Activated CD8-positive, alpha-beta memory T cell treated with anti-CD3 and anti-CD28 coated beads, Interleukin-2, amount 50 U/mL, for 48 hours (primary cell): ENCODE results near the gene CST4.
"Not testable (repeated sequence)": the region's sequence is repeated elsewhere in the genome, so short reads cannot be mapped to it uniquely, and the experiment has no call there.

Source experiments
- DNase-seq: peaks from one replicate; pipeline ENCODE4 v3.0.0-alpha.2; 2020

The CST4 gene

GRCh38 chr20:23686046-23686750 is 2.6 kb downstream of the CST4 start:
- no peak for DNase-seq

GRCh38 chr20:23685529-23685896 is 3.3 kb downstream of the CST4 start:
- DNase-seq, result not testable (repeated sequence)

DNA sequence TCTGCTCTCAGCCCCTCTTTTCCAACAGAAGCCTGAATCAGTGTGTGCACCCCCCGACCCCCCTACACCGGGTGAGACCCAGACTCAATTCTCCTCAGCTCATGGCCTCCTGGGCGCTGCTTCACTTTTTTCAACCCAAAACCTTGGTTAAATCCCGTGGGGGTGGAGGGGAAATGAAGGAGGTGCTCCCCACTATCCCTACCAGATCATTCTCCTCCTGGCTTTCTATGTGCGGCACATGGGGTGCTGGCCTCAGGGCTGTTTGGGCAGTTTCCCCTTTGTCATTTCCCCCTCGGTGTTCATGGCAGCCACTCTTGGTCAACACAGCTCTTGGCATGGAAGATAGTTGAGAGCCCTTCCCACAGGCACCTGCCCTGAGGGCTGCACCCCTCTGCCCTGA is 4.6 kb downstream of the CST4 start:
- no peak for DNase-seq

DNA sequence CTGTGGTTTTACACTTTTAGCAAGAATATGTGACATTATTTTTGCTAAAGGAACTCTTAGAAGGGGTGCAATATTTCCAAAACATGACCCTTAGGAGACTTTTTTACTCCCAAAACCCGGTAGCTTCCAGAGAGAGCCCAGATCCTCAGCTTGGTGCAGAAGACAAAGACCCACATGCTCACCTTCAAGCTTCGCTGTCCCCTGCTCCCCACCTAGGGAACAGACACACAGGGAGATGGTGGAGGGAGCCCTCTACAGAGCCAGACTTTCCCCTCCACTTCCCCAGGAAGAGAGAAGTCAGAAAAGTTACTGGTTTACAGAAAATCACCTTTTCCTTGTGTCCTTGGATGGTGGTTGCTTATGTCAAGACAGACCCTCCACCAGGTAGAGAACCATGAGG is 5.0 kb downstream of the CST4 start:
- DNase-seq, result no peak

- no peak for DNase-seq
Measured at GRCh38 chr20:23683281-23683680, 5.6 kb downstream of the CST4 start.

DNA sequence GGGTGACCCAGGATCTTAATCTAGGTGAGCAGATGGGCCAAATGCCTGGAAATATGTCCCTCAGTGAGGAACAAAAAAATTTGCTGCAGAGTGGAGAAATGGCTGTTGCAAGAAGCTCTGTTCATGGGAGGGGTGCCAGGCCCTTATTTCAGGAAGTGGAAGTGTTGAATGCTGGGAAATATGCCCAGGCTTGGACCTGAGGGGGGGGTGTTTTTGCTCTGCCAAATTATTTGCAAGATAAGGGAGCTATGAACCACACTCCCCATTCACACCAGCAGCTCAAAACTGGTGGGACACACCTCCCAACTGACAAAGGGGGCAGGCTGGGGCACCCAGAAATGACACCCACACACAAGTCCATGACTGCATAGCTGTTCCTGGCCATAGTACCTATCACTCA is 8.7 kb downstream of the CST4 start:
- DNase-seq, result no peak

- DNase-seq, result no peak
Measured at GRCh38 chr20:23679133-23680092, 9.4 kb downstream of the CST4 start.

- DNase-seq, result no peak
Measured at GRCh38 chr20:23673209-23673608, 15.6 kb downstream of the CST4 start.

- DNase-seq, result no peak
Measured at GRCh38 chr20:23672158-23672557, 16.7 kb downstream of the CST4 start.

- no peak for DNase-seq
Measured at GRCh38 chr20:23671479-23671878, 17.4 kb downstream of the CST4 start.

DNA sequence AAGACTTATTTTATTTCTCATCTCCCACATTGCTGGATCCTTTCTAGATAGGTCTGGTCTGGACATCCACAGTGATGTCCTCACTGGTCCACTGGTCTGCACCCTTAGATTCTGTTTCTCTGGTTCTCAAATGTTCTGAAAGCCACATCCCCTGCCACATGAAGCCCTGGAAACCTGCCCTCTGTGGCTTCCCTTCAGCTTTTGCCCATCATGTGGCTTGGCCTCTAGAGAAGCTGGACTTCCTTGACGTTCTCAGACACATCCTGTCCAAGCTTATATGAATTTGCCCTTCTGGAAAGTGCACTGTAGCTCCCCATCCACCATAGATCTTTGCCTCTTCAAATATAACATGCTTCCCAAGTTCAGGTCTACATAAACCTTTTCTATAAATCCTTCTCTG is 18.5 kb downstream of the CST4 start:
- no peak for DNase-seq

DNA sequence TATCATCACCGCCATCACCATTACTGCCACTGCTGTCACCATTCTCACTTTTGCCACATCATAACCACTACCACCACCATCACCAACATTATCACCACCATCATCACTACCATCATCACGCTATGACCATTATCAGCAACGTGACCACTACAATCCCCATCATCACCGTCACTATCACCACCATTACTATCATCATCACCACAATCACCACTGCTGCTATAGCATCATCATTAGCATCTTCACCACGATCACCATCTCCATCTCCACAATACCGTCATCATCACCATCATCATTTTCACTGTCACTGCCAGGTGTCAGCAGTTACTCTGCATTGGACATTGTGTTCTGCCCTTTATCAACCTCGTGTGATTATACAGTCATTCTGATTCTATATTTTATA is 19.0 kb downstream of the CST4 start:
- no peak for DNase-seq

DNA sequence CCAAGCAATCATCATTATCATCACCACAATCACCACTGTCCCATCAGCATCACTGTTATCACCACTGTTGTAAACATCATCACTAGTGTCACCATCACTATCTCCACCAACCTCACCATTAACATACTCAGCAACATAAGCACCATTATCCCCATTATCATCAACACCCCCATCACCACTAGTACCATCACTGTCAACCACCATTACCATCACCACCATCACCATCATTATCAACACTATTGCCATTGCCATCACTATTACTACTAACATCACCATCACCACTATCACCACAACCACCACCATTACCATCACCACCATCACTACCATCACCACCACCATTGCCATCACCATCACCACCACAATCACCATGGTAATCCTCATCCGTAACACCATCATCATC is 19.5 kb downstream of the CST4 start:
- no peak for DNase-seq

GRCh38 chr20:23668477-23668951 is 20.3 kb downstream of the CST4 start:
- peak; percentile 59 for DNase-seq

GRCh38 chr20:23667666-23668065 is 21.2 kb downstream of the CST4 start:
- no peak for DNase-seq

DNA sequence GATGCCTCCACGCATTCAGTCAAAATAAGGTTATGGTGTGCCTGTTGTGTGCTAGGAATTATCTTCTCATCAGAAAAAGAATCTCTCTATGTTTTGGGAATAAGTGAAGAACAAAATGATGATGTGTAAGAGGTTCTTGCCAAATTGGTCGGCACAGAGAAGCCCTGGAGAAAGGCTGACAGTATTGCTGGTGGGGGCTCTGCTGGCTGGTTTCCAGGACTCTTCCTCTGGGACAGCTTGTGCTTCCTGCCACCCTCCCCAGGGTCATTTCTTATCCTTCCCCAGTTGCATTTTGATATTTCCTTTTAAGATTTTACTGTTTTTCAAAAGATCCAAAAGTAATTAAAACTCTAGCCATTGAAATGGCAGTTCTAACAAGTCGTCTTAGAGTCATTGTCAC is 22.1 kb downstream of the CST4 start:
- DNase-seq, result no peak

DNA sequence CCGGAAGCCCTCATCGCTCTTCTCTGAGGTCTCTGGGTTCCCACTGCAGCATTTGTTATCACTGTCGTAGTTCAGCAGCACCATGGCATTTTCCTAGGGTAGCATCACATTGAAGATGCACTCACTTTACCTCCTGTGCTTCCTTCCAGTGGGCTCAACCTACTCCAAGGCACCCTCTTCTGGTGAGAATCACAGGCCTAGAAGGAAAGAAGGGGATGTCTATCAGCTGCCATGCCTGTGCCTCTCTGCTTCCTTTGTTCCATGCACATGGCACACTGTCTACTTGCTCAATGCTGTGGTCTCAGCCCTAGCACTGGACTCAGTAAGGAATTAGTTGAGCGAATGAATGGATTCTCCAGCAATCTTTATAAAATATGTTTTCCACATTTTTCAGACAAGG is 22.6 kb downstream of the CST4 start:
- no peak for DNase-seq

- DNase-seq, result no peak
Measured at GRCh38 chr20:23664954-23665353, 23.9 kb downstream of the CST4 start.

- DNase-seq, result not testable (repeated sequence)
Measured at GRCh38 chr20:23664046-23664445, 24.8 kb downstream of the CST4 start.

DNA sequence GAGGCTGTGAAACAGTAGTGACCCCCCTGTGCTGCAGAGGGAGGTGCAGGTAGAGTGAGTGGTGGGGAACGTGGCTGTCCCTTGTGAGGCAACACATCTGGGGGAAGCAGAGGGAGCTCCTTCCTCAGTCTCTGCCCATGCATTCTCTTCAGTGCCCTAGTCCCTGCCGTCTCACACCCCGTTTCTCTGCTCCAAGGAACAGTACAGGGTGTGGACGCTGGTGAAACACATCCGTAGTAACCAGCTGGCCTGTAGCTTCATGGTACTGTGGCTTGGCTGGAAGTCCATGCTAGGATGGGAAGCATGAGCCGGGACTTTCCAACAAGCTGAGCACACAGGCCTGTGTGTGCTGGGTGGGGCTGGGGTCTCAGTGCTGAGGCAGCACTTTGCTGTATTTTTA is 25.7 kb downstream of the CST4 start:
- no peak for DNase-seq

DNA sequence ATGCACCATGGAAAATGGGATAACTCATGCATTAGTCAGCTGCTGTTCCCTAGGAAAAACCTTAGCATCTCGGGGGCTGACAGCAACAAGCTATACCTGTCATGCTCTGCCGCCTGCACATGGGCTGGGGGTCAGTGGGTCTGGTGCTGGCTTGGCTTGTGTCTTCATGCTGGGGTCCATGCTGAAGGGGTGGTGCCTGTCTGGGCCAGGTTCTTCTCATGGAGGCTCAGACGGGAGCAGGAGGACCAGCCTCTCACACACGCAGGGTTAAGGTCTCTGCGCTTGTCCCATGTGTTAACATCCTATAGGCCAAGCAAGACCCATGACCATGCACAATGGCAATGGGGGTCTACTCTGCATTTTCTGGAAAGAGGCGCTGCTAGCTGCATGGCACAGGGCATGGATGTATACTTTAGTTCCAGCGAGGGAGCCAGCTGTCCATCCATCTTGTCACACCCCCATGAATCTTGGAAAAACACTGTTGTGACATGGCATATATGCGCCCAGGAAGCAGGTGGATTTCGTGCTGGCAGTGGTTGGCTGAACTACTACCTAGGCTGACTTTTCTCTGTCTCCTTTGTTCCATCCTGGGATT is 26.5 kb downstream of the CST4 start:
- DNase-seq, result no peak

DNA sequence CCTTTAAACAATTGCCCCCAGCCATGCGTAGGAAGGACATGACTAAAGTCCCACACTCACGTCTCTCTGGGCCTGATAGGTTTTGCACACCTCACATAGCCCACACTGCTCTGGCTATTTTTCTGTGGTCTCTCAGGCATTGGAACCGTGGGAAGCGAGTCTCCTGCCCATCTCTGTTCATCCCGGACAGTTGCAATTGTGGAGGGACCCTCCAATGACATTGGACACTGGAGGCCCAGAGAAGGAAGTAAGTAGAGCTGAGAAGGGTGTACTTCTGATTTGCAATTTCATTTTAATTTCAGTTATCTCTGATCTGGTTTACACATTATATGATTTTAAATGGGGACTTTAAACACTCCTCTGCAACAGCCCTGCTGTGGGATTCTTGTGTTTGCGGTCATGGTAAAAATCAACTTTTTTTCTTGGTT is 27.8 kb downstream of the CST4 start:
- no peak for DNase-seq

GRCh38 chr20:23659989-23660837 is 28.6 kb downstream of the CST4 start:
- no peak for DNase-seq
